ENCODE results near the gene SEMA4B.
"Not testable (repeated sequence)": the region's sequence is repeated elsewhere in the genome, so short reads cannot be mapped to it uniquely, and the experiment has no call there.

Gene SEMA4B

DNA sequence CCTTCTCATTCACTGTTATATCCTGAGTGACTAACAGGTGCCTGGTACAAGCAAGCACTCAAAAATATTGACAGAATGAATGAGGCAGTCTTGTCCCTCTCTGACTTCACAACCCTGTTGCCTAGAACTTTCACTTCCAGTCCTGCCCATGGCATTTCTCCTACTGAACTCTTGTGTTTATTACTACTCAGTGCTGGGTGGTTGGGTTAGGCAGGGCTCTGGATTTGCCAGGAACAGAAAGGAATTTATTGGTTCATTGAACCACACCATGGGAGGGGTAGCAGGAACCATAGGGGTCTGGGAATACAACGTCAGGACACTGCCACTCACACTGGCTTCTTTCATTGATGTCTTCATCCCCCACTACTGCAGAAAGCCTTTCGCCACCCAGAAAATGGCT is 41.9 kb upstream of the SEMA4B start:
- H3K23ac ChIP-seq (ENCODE audit: low read length) = no peak overlapping the region
- H3K4me1 ChIP-seq (ENCODE audit: control insufficient read depth, low read depth, low read length) = no peaks in the 10 kb centered on the region
- H3K79me1 ChIP-seq (ENCODE audit: low read length) = no peaks in the 10 kb centered on the region
- no peak overlapping the region for H3K4ac ChIP-seq (ENCODE audit: low read depth, low read length)
- H3K56ac ChIP-seq (ENCODE audit: low read length) = no peak overlapping the region
- no peak overlapping the region for H4K5ac ChIP-seq (ENCODE audit: low read length)
- no peak overlapping the region for H3K18ac ChIP-seq (ENCODE audit: low read length)
- H2BK5ac ChIP-seq (ENCODE audit: low read length) = no peak overlapping the region
- H3K79me2 ChIP-seq (ENCODE audit: control insufficient read depth, insufficient read depth, low read length) = no peaks in the 10 kb centered on the region
- WGBS (ENCODE audit: extremely low coverage, insufficient coverage, low lambda C conversion rate) = no CpG with 5 or more reads among the region's 2 CpGs
- H3K27me3 ChIP-seq (ENCODE audit: insufficient read depth, low read length, poor library complexity) = no peaks in the 10 kb centered on the region
- H3K4me3 ChIP-seq (ENCODE audit: low read length) = no peak overlapping the region
- no peak overlapping the region for H3K9ac ChIP-seq (ENCODE audit: low read length)
- no peak for DNase-seq
- H2BK15ac ChIP-seq (replicated peaks; ENCODE audit: low read depth) = no peak overlapping the region
- no peak overlapping the region for H4K8ac ChIP-seq (ENCODE audit: low read depth, low read length)
- H2BK120ac ChIP-seq (ENCODE audit: low read depth, low read length) = no peak overlapping the region
- no peak overlapping the region for H2AK5ac ChIP-seq (ENCODE audit: low read length)
- H3K4me2 ChIP-seq (ENCODE audit: low read length) = no peak overlapping the region
- no peaks in the 10 kb centered on the region for H3K36me3 ChIP-seq (ENCODE audit: control insufficient read depth, insufficient read depth, low read length)
- H3K27ac ChIP-seq (ENCODE audit: low read depth, low read length) = no peak overlapping the region

DNA sequence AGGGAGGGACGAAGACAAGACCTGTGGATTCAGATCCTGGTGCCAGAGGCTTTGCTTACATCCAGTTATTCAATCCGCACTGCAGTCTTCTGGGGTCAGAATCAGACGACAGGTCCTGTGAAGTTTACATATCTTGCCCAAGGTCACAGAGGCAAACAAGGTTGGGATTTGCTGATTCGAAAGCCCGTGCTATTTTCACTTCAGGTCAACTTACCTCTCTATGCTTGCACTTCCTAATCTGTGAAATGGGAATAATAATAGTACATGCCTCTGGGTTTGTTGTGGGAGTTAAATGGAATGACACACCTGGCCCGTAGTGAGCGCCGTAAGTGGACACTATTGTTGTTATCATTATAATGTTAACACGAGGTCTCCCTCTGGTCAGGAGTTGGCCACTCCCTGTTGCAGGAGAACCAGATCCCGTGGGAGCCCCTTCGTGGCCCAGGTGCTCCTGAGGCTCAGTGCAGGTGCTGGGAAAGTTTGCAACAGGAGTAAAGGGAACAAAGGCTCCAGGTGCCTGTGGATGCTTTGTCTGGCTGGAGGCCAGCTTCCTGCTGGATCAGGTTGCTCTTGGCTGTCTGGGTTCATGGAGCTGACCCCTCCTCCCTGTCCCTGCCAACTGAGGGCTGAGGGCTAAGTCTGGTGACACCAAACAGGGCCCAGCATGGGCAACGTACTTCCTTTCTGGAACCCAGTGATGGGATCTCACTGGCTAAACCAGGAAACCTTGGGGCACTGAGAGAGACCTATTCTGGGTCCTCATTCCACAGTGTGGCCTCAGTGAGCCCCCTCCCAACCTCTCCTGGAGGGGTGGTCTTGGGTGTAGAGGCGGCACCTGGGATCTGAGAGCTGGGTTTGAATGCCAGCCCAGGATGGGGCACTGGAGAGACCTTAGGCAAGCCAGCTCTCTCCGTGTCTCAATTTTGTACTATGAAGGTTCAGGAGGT is 40.1 kb upstream of the SEMA4B start:
- Histone ChIP-seq H3K36me3 (ENCODE audit: control insufficient read depth, insufficient read depth, low read length) (no peaks in the 10 kb centered on the region), H3K4me1 (ENCODE audit: control insufficient read depth, low read depth, low read length) (no peaks in the 10 kb centered on the region), H4K5ac (ENCODE audit: low read length) (no peak overlapping the region), H3K4ac (ENCODE audit: low read depth, low read length) (no peak overlapping the region), H3K27ac (ENCODE audit: low read depth, low read length) (no peak overlapping the region), H3K56ac (ENCODE audit: low read length) (no peak overlapping the region), H2BK5ac (ENCODE audit: low read length) (no peak overlapping the region), H3K79me2 (ENCODE audit: control insufficient read depth, insufficient read depth, low read length) (no peaks in the 10 kb centered on the region), H2BK15ac (replicated peaks; ENCODE audit: low read depth) (no peak overlapping the region), H4K8ac (ENCODE audit: low read depth, low read length) (no peak overlapping the region), H3K4me3 (ENCODE audit: low read length) (no peak overlapping the region), H3K27me3 (ENCODE audit: insufficient read depth, low read length, poor library complexity) (no peaks in the 10 kb centered on the region), H3K4me2 (ENCODE audit: low read length) (no peak overlapping the region), H3K23ac (ENCODE audit: low read length) (no peak overlapping the region), H3K18ac (ENCODE audit: low read length) (no peak overlapping the region), H3K9ac (ENCODE audit: low read length) (no peak overlapping the region), H2AK5ac (ENCODE audit: low read length) (no peak overlapping the region), H3K79me1 (ENCODE audit: low read length) (no peaks in the 10 kb centered on the region), H2BK120ac (ENCODE audit: low read depth, low read length) (no peak overlapping the region)
- WGBS (ENCODE audit: extremely low coverage, insufficient coverage, low lambda C conversion rate) = no CpG with 5 or more reads among the region's 14 CpGs
- no peak for DNase-seq

DNA sequence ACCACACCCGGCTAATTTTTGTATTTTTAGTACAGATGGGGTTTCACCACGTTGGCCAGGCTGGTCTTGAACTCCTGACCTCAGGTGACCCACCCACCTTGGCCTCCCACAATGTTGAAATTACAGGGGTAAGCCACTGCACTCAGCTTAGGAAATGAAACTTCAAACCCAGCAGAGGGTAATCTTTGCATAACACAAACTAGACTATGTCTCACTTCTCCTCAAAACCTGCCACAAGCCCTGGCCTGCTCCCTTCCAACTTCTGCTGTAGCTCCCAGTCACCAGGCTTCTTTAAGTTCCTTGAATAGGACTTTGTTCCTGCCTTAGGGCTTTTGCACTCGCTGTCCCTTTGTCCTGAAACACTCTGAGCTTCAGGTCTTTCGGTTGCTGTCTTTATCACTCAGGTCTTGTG is 39.2 kb upstream of the SEMA4B start:
- H2BK120ac ChIP-seq (ENCODE audit: low read depth, low read length) = no peak overlapping the region
- H3K36me3 ChIP-seq (ENCODE audit: control insufficient read depth, insufficient read depth, low read length) = no peaks in the 10 kb centered on the region
- H3K4me1 ChIP-seq (ENCODE audit: control insufficient read depth, low read depth, low read length) = no peaks in the 10 kb centered on the region
- H3K18ac ChIP-seq (ENCODE audit: low read length) = no peak overlapping the region
- H3K9ac ChIP-seq (ENCODE audit: low read length) = no peak overlapping the region
- H2AK5ac ChIP-seq (ENCODE audit: low read length) = no peak overlapping the region
- no peak overlapping the region for H3K23ac ChIP-seq (ENCODE audit: low read length)
- no peak overlapping the region for H2BK5ac ChIP-seq (ENCODE audit: low read length)
- H3K4me3 ChIP-seq (ENCODE audit: low read length) = no peak overlapping the region
- no peak for DNase-seq
- H3K79me1 ChIP-seq (ENCODE audit: low read length) = no peaks in the 10 kb centered on the region
- WGBS (ENCODE audit: extremely low coverage, insufficient coverage, low lambda C conversion rate) = no CpG with 5 or more reads among the region's 4 CpGs
- H4K5ac ChIP-seq (ENCODE audit: low read length) = no peak overlapping the region
- H2BK15ac ChIP-seq (replicated peaks; ENCODE audit: low read depth) = no peak overlapping the region
- H3K4me2 ChIP-seq (ENCODE audit: low read length) = no peak overlapping the region
- no peak overlapping the region for H4K8ac ChIP-seq (ENCODE audit: low read depth, low read length)
- H3K27me3 ChIP-seq (ENCODE audit: insufficient read depth, low read length, poor library complexity) = no peaks in the 10 kb centered on the region
- H3K79me2 ChIP-seq (ENCODE audit: control insufficient read depth, insufficient read depth, low read length) = no peaks in the 10 kb centered on the region
- no peak overlapping the region for H3K4ac ChIP-seq (ENCODE audit: low read depth, low read length)
- no peak overlapping the region for H3K56ac ChIP-seq (ENCODE audit: low read length)
- H3K27ac ChIP-seq (ENCODE audit: low read depth, low read length) = no peak overlapping the region

DNA sequence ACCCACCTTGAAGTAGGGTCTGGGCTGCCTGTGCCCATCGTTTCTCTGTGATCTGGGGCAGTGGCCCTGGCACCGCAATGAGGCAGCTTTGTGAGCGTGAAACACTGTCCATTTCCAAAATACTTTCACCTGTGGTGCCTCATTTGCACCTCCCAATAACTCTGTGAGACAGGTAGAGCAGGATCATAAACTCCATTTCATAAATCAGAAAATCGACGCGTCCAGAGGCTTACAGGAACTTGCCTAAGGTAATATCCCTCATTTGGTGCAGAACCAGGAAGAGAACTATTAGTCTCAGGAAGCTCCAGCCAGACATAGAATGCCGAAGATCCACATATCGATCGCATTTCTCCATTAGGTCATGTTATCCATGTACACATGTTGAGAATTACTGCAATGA is 38.2 kb upstream of the SEMA4B start:
- Histone ChIP-seq H3K79me1 (ENCODE audit: low read length) (no peaks in the 10 kb centered on the region), H4K5ac (ENCODE audit: low read length) (no peak overlapping the region), H3K79me2 (ENCODE audit: control insufficient read depth, insufficient read depth, low read length) (no peaks in the 10 kb centered on the region), H3K4ac (ENCODE audit: low read depth, low read length) (no peak overlapping the region), H3K4me2 (ENCODE audit: low read length) (no peak overlapping the region), H3K27ac (ENCODE audit: low read depth, low read length) (no peak overlapping the region), H2BK120ac (ENCODE audit: low read depth, low read length) (no peak overlapping the region), H2BK5ac (ENCODE audit: low read length) (no peak overlapping the region), H3K36me3 (ENCODE audit: control insufficient read depth, insufficient read depth, low read length) (no peaks in the 10 kb centered on the region), H2BK15ac (replicated peaks; ENCODE audit: low read depth) (no peak overlapping the region), H3K18ac (ENCODE audit: low read length) (no peak overlapping the region), H3K27me3 (ENCODE audit: insufficient read depth, low read length, poor library complexity) (no peaks in the 10 kb centered on the region), H3K23ac (ENCODE audit: low read length) (no peak overlapping the region), H3K4me1 (ENCODE audit: control insufficient read depth, low read depth, low read length) (no peaks in the 10 kb centered on the region), H3K56ac (ENCODE audit: low read length) (no peak overlapping the region), H3K4me3 (ENCODE audit: low read length) (no peak overlapping the region), H4K8ac (ENCODE audit: low read depth, low read length) (no peak overlapping the region), H2AK5ac (ENCODE audit: low read length) (no peak overlapping the region), H3K9ac (ENCODE audit: low read length) (no peak overlapping the region)
- no peak for DNase-seq
- no CpG with 5 or more reads among the region's 9 CpGs for WGBS (ENCODE audit: extremely low coverage, insufficient coverage, low lambda C conversion rate)

DNA sequence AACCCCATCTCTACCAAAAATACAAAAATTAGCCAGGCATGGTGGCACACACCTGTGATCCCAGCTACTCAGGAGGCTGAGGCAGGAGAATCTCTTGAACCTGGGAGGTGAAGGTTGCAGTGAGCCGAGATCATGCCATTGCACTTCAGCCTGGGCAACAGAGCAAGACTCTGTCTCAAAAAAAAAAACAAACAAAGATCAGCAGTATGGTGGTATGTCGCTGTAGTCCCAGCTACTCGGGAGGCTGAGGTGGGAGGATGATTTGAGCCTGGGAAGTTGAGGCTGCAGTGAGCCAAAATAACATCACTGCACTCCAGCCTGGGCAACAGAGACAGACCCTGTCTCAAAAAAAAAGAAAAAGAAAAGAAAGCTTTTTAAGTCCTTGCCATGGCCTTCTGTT is 36.9 kb upstream of the SEMA4B start:
- not testable (repeated sequence) for H2BK120ac ChIP-seq (ENCODE audit: low read depth, low read length); H3K4ac ChIP-seq (ENCODE audit: low read depth, low read length); H3K36me3 ChIP-seq (ENCODE audit: control insufficient read depth, insufficient read depth, low read length); H3K4me1 ChIP-seq (ENCODE audit: control insufficient read depth, low read depth, low read length); H2BK15ac ChIP-seq (replicated peaks; ENCODE audit: low read depth); H4K8ac ChIP-seq (ENCODE audit: low read depth, low read length); H3K4me3 ChIP-seq (ENCODE audit: low read length); H3K18ac ChIP-seq (ENCODE audit: low read length); H3K79me2 ChIP-seq (ENCODE audit: control insufficient read depth, insufficient read depth, low read length); H2AK5ac ChIP-seq (ENCODE audit: low read length); H3K4me2 ChIP-seq (ENCODE audit: low read length); DNase-seq; H3K9ac ChIP-seq (ENCODE audit: low read length); H2BK5ac ChIP-seq (ENCODE audit: low read length); H3K23ac ChIP-seq (ENCODE audit: low read length); H3K56ac ChIP-seq (ENCODE audit: low read length); H3K27me3 ChIP-seq (ENCODE audit: insufficient read depth, low read length, poor library complexity); H4K5ac ChIP-seq (ENCODE audit: low read length); H3K27ac ChIP-seq (ENCODE audit: low read depth, low read length); H3K79me1 ChIP-seq (ENCODE audit: low read length)
- no CpG with 5 or more reads among the region's 3 CpGs for WGBS (ENCODE audit: extremely low coverage, insufficient coverage, low lambda C conversion rate)

DNA sequence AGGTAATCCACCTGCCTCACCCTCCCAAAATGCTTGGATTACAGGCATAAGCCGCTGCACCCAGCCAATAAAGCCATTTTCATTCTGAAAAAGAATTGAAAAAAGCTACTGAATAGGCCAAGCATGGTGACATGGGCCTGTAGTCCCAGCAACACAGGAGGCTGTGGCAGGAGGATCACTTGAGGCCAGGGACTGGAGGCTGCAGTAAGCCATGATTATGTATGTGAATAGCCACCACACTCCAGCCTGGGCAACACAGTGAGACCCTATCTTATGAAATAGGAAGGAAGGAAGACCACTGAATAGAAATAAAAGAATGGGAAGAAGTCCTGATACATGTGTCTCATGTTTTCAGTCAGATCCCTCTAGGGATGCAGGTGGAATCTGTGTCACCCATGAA is 36.0 kb upstream of the SEMA4B start:
- WGBS (ENCODE audit: extremely low coverage, insufficient coverage, low lambda C conversion rate) = no CpG with 5 or more reads among the region's 1 CpG
- H4K5ac ChIP-seq (ENCODE audit: low read length) = no peak overlapping the region
- H3K27me3 ChIP-seq (ENCODE audit: insufficient read depth, low read length, poor library complexity) = no peaks in the 10 kb centered on the region
- no peak for DNase-seq
- no peak overlapping the region for H4K8ac ChIP-seq (ENCODE audit: low read depth, low read length)
- H3K4me3 ChIP-seq (ENCODE audit: low read length) = no peak overlapping the region
- no peak overlapping the region for H2AK5ac ChIP-seq (ENCODE audit: low read length)
- H3K18ac ChIP-seq (ENCODE audit: low read length) = no peak overlapping the region
- H3K36me3 ChIP-seq (ENCODE audit: control insufficient read depth, insufficient read depth, low read length) = no peaks in the 10 kb centered on the region
- no peak overlapping the region for H2BK120ac ChIP-seq (ENCODE audit: low read depth, low read length)
- H3K56ac ChIP-seq (ENCODE audit: low read length) = no peak overlapping the region
- no peak overlapping the region for H2BK15ac ChIP-seq (replicated peaks; ENCODE audit: low read depth)
- H3K4ac ChIP-seq (ENCODE audit: low read depth, low read length) = no peak overlapping the region
- no peak overlapping the region for H2BK5ac ChIP-seq (ENCODE audit: low read length)
- H3K9ac ChIP-seq (ENCODE audit: low read length) = no peak overlapping the region
- no peaks in the 10 kb centered on the region for H3K79me2 ChIP-seq (ENCODE audit: control insufficient read depth, insufficient read depth, low read length)
- no peaks in the 10 kb centered on the region for H3K4me1 ChIP-seq (ENCODE audit: control insufficient read depth, low read depth, low read length)
- H3K23ac ChIP-seq (ENCODE audit: low read length) = no peak overlapping the region
- no peak overlapping the region for H3K4me2 ChIP-seq (ENCODE audit: low read length)
- H3K79me1 ChIP-seq (ENCODE audit: low read length) = no peaks in the 10 kb centered on the region
- no peak overlapping the region for H3K27ac ChIP-seq (ENCODE audit: low read depth, low read length)
